Measurements from ENCODE around the gene DOCK7.
"Not testable (repeated sequence)": the region's sequence is repeated elsewhere in the genome, so short reads cannot be mapped to it uniquely, and the experiment has no call there.

The DOCK7 gene

GRCh38 chr1:62687903-62688686 is at the start of gene DOCK7:
TSS of gene DOCK7 (minus strand) at chr1:62688386. CDS start at chr1:62688264, 122 bp downstream.
- Histone ChIP-seq H3K9me3 (ENCODE audit: control insufficient read depth, insufficient read depth, low read length) (no peaks in the 10 kb centered on the region), H3K4me1 (ENCODE audit: insufficient read depth, low read length) (peaks cover 7% of the 10 kb centered on the region; the same call in 1 of the 2 replicates), H3K36me3 (ENCODE audit: insufficient read depth, low read length) (no peaks in the 10 kb centered on the region), H3K9ac (ENCODE audit: low read depth, low read length) (peak within 1 kb of the TSS; percentile 85)

GRCh38 chr1:62735491-62736171 is 47.4 kb upstream of the DOCK7 start:
- Histone ChIP-seq H3K9me3 (ENCODE audit: control insufficient read depth, insufficient read depth, low read length) (no peaks in the 10 kb centered on the region; the same call in 1 of the 2 replicates), H3K36me3 (ENCODE audit: insufficient read depth, low read length) (no peaks in the 10 kb centered on the region), H3K9ac (ENCODE audit: low read depth, low read length) (no peak overlapping the region), H3K4me1 (ENCODE audit: insufficient read depth, low read length) (peaks cover 5% of the 10 kb centered on the region; the same call in 1 of the 2 replicates)

- Histone ChIP-seq H3K9me3 (ENCODE audit: control insufficient read depth, insufficient read depth, low read length) (no peaks in the 10 kb centered on the region), H3K4me1 (ENCODE audit: insufficient read depth, low read length) (peaks cover 5% of the 10 kb centered on the region; the same call in 1 of the 2 replicates), H3K36me3 (ENCODE audit: insufficient read depth, low read length) (no peaks in the 10 kb centered on the region), H3K9ac (ENCODE audit: low read depth, low read length) (no peak overlapping the region)
These were observed 44.1 kb upstream of the DOCK7 start for GRCh38 chr1:62732331-62732730.

- no peaks in the 10 kb centered on the region for H3K36me3 ChIP-seq (ENCODE audit: insufficient read depth, low read length)
- H3K9ac ChIP-seq (ENCODE audit: low read depth, low read length), result no peak overlapping the region
- H3K9me3 ChIP-seq (ENCODE audit: control insufficient read depth, insufficient read depth, low read length), result no peaks in the 10 kb centered on the region
- peaks cover 12% of the 10 kb centered on the region; the same call in 1 of the 2 replicates for H3K4me1 ChIP-seq (ENCODE audit: insufficient read depth, low read length)
These were observed 40.8 kb upstream of the DOCK7 start for GRCh38 chr1:62728963-62729362.

- Histone ChIP-seq H3K36me3 (ENCODE audit: insufficient read depth, low read length) (no peaks in the 10 kb centered on the region), H3K9ac (ENCODE audit: low read depth, low read length) (no peak overlapping the region), H3K4me1 (ENCODE audit: insufficient read depth, low read length) (peaks cover 12% of the 10 kb centered on the region; the same call in 1 of the 2 replicates), H3K9me3 (ENCODE audit: control insufficient read depth, insufficient read depth, low read length) (no peaks in the 10 kb centered on the region)
These were observed 39.6 kb upstream of the DOCK7 start for GRCh38 chr1:62727656-62728407.

GRCh38 chr1:62726011-62726442 is 37.8 kb upstream of the DOCK7 start:
- H3K36me3 ChIP-seq (ENCODE audit: insufficient read depth, low read length), result no peaks in the 10 kb centered on the region
- H3K9me3 ChIP-seq (ENCODE audit: control insufficient read depth, insufficient read depth, low read length), result no peaks in the 10 kb centered on the region
- H3K4me1 ChIP-seq (ENCODE audit: insufficient read depth, low read length), result peaks cover 12% of the 10 kb centered on the region; the same call in 1 of the 2 replicates
- no peak overlapping the region for H3K9ac ChIP-seq (ENCODE audit: low read depth, low read length)

- H3K4me1 ChIP-seq (ENCODE audit: insufficient read depth, low read length), result peaks cover 12% of the 10 kb centered on the region; the same call in 1 of the 2 replicates
- no peaks in the 10 kb centered on the region for H3K36me3 ChIP-seq (ENCODE audit: insufficient read depth, low read length)
- no peaks in the 10 kb centered on the region for H3K9me3 ChIP-seq (ENCODE audit: control insufficient read depth, insufficient read depth, low read length)
- H3K9ac ChIP-seq (ENCODE audit: low read depth, low read length), result no peak overlapping the region
These were observed 37.1 kb upstream of the DOCK7 start for GRCh38 chr1:62725255-62725654.

GRCh38 chr1:62724430-62724829 is 36.2 kb upstream of the DOCK7 start:
- Histone ChIP-seq H3K9me3 (ENCODE audit: control insufficient read depth, insufficient read depth, low read length) (no peaks in the 10 kb centered on the region), H3K36me3 (ENCODE audit: insufficient read depth, low read length) (no peaks in the 10 kb centered on the region), H3K4me1 (ENCODE audit: insufficient read depth, low read length) (peaks cover 12% of the 10 kb centered on the region; the same call in 1 of the 2 replicates), H3K9ac (ENCODE audit: low read depth, low read length) (no peak overlapping the region)

- H3K4me1 ChIP-seq (ENCODE audit: insufficient read depth, low read length), result peaks cover 12% of the 10 kb centered on the region; the same call in 1 of the 2 replicates
- H3K9me3 ChIP-seq (ENCODE audit: control insufficient read depth, insufficient read depth, low read length), result no peaks in the 10 kb centered on the region
- H3K9ac ChIP-seq (ENCODE audit: low read depth, low read length), result no peak overlapping the region
- H3K36me3 ChIP-seq (ENCODE audit: insufficient read depth, low read length), result no peaks in the 10 kb centered on the region
These were observed 35.7 kb upstream of the DOCK7 start for GRCh38 chr1:62723883-62724282.

- Histone ChIP-seq H3K9me3 (ENCODE audit: control insufficient read depth, insufficient read depth, low read length) (no peaks in the 10 kb centered on the region), H3K36me3 (ENCODE audit: insufficient read depth, low read length) (no peaks in the 10 kb centered on the region), H3K4me1 (ENCODE audit: insufficient read depth, low read length) (peaks cover 12% of the 10 kb centered on the region; the same call in 1 of the 2 replicates), H3K9ac (ENCODE audit: low read depth, low read length) (no peak overlapping the region)
These were observed 34.6 kb upstream of the DOCK7 start for GRCh38 chr1:62722796-62723195.

- no peaks in the 10 kb centered on the region for H3K36me3 ChIP-seq (ENCODE audit: insufficient read depth, low read length)
- no peak overlapping the region for H3K9ac ChIP-seq (ENCODE audit: low read depth, low read length)
- H3K4me1 ChIP-seq (ENCODE audit: insufficient read depth, low read length), result peaks cover 15% of the 10 kb centered on the region; the same call in 1 of the 2 replicates
- no peaks in the 10 kb centered on the region for H3K9me3 ChIP-seq (ENCODE audit: control insufficient read depth, insufficient read depth, low read length)
These were observed 32.9 kb upstream of the DOCK7 start for GRCh38 chr1:62720946-62721554.

- H3K4me1 ChIP-seq (ENCODE audit: insufficient read depth, low read length); H3K9ac ChIP-seq (ENCODE audit: low read depth, low read length); H3K36me3 ChIP-seq (ENCODE audit: insufficient read depth, low read length); H3K9me3 ChIP-seq (ENCODE audit: control insufficient read depth, insufficient read depth, low read length): not testable (repeated sequence)
These were observed 30.2 kb upstream of the DOCK7 start for GRCh38 chr1:62718400-62718799.

GRCh38 chr1:62717483-62717882 is 29.3 kb upstream of the DOCK7 start:
- Histone ChIP-seq H3K4me1 (ENCODE audit: insufficient read depth, low read length) (peaks cover 5% of the 10 kb centered on the region; the same call in 1 of the 2 replicates), H3K9me3 (ENCODE audit: control insufficient read depth, insufficient read depth, low read length) (no peaks in the 10 kb centered on the region), H3K9ac (ENCODE audit: low read depth, low read length) (no peak overlapping the region), H3K36me3 (ENCODE audit: insufficient read depth, low read length) (no peaks in the 10 kb centered on the region)

- Histone ChIP-seq H3K36me3 (ENCODE audit: insufficient read depth, low read length) (no peaks in the 10 kb centered on the region), H3K9ac (ENCODE audit: low read depth, low read length) (no peak overlapping the region), H3K9me3 (ENCODE audit: control insufficient read depth, insufficient read depth, low read length) (no peaks in the 10 kb centered on the region), H3K4me1 (ENCODE audit: insufficient read depth, low read length) (peaks cover 5% of the 10 kb centered on the region; the same call in 1 of the 2 replicates)
These were observed 28.2 kb upstream of the DOCK7 start for GRCh38 chr1:62716397-62716796.
